Osteocyte (in vitro differentiated cells): ENCODE data around the gene KCNIP4. TPM values are rescaled to one million over a fixed set of nuclear protein-coding genes. Genes with fewer than 3 reads are reported as not detected.

Experiments used
- DNase-seq: peaks from one replicate; pipeline ENCODE4 v3.0.0; 2021; ENCODE audit warnings: mixed read lengths; ENCODE audit not compliant: unreplicated experiment; ENCODE audit errors: extremely low spot score
- H3K27ac Mint-ChIP-seq: one replicate; pipeline ENCODE4 v1.8.0; 2021; ENCODE audit warnings: mild to moderate bottlenecking, mixed read lengths; ENCODE audit not compliant: unreplicated experiment
- H3K27me3 Mint-ChIP-seq: one replicate; pipeline ENCODE4 v1.8.0; 2021; ENCODE audit warnings: mixed read lengths; ENCODE audit not compliant: unreplicated experiment
- H3K36me3 Mint-ChIP-seq: one replicate; pipeline ENCODE4 v1.8.0; 2021; ENCODE audit warnings: mixed read lengths; ENCODE audit not compliant: unreplicated experiment
- H3K4me1 Mint-ChIP-seq: one replicate; pipeline ENCODE4 v1.8.0; 2021; ENCODE audit warnings: mixed read lengths; ENCODE audit not compliant: unreplicated experiment
- H3K4me3 Mint-ChIP-seq: one replicate; pipeline ENCODE4 v1.8.0; 2021; ENCODE audit warnings: mild to moderate bottlenecking, moderate library complexity, mixed read lengths; ENCODE audit not compliant: unreplicated experiment
- H3K9me3 Mint-ChIP-seq: one replicate; pipeline ENCODE4 v1.8.0; 2021; ENCODE audit warnings: mixed read lengths; ENCODE audit not compliant: unreplicated experiment
- CTCF ChIP-seq: fragments of 200-600 bp; sonication (generic); IDR thresholded peaks from 2 replicates; pipeline ENCODE4 v1.5.0; 2021; ENCODE audit warnings: antibody characterized with exemption, mild to moderate bottlenecking, moderate library complexity
- total RNA-seq: library from RNA; stranded (reverse); gene quantifications from 2 replicates; pipeline ENCODE4 v1.2.1, GENCODE V29; 2021

The KCNIP4 gene
- total RNA-seq, 1 donor from 2014 or later = 0.24 TPM

- peaks cover 35% of the 10 kb centered on the region for H3K27me3 Mint-ChIP-seq
- no peak overlapping the region for H3K27ac Mint-ChIP-seq
- H3K4me3 Mint-ChIP-seq = no peak overlapping the region
- H3K36me3 Mint-ChIP-seq = no peaks in the 10 kb centered on the region
- no peaks in the 10 kb centered on the region for H3K4me1 Mint-ChIP-seq
- no peak for DNase-seq
- no peak for TF ChIP-seq CTCF
- peaks cover 8% of the 10 kb centered on the region for H3K9me3 Mint-ChIP-seq
These were observed 25.3 kb upstream of the KCNIP4 start for GRCh38 chr4:21973850-21974249.

DNA sequence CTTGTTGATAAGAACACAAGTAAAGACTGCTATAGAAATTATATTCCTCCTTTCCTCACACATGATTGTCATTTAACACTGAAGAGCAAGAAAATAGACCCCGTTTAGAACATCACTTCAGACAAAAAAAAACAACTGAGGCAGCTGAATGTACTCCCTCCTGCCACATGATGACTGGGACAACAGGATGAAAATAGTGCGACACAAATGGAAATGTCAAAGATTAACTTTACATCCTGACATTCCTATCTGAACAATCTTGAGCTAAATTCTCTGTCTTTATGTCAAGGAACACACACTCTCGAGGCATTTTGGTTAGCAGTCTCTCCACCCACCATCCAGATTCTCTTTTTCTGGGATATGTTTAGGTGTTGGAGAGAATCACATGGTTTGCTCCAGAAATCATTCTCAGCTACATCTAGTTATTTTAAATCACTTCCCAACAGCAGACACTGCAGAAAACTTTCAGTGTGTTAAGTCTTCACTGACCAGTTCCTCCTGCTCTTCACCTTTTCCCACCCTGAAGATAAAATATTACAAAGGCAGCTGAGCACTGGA, 16.3 kb upstream of the KCNIP4 start:
- H3K4me1 Mint-ChIP-seq = no peaks in the 10 kb centered on the region
- no peak overlapping the region for H3K27ac Mint-ChIP-seq
- H3K27me3 Mint-ChIP-seq = peaks cover 52% of the 10 kb centered on the region
- no peak overlapping the region for H3K4me3 Mint-ChIP-seq
- H3K36me3 Mint-ChIP-seq = no peaks in the 10 kb centered on the region
- no peak for TF ChIP-seq CTCF
- H3K9me3 Mint-ChIP-seq = no peaks in the 10 kb centered on the region
- DNase-seq = no peak

DNA sequence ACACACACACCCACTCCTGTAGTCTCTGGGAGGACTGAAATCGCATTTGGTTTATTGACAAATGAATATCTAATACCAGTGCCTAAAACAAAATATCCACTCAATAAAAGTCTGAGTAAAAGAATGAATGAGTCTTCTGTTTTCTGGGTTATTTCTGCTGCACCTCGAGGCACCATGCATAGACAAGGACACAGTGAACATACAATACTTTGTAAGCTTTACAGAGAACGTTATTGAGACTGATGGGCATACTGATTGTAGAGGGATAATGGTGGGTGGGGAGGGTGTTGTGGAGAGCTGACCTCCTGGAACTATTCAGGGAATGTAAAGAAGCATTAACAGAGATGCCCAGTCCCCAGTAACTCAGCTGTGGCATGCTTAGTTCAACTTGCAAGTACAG, 14.1 kb upstream of the KCNIP4 start:
- H3K27ac Mint-ChIP-seq = no peak overlapping the region
- TF ChIP-seq CTCF = no peak
- peaks cover 53% of the 10 kb centered on the region for H3K27me3 Mint-ChIP-seq
- no peaks in the 10 kb centered on the region for H3K36me3 Mint-ChIP-seq
- H3K9me3 Mint-ChIP-seq = no peaks in the 10 kb centered on the region
- H3K4me1 Mint-ChIP-seq = no peaks in the 10 kb centered on the region
- H3K4me3 Mint-ChIP-seq = no peak overlapping the region
- no peak for DNase-seq

DNA sequence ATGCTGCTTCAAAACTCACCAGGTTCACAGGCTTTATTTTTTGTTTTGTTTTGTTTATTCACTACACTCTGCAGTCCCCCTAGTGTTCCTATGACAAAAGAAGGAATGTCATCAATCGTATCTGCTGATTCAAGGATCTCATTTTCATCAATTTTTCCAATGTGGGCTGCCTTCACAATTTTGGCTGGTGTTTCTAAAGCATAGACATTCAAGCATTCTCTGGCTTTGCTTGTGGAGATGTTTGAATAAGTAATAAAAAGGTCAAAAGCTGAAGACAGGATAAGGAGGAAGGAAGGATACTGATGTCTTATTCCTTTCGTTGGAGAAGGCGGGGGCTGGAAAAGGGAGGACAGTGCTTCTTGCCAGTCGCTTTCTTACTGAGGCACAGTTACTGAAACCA, 12.2 kb upstream of the KCNIP4 start:
- no peak overlapping the region for H3K4me3 Mint-ChIP-seq
- H3K27ac Mint-ChIP-seq = no peak overlapping the region
- no peak for TF ChIP-seq CTCF
- no peaks in the 10 kb centered on the region for H3K4me1 Mint-ChIP-seq
- no peak for DNase-seq
- peaks cover 42% of the 10 kb centered on the region for H3K27me3 Mint-ChIP-seq
- no peaks in the 10 kb centered on the region for H3K9me3 Mint-ChIP-seq
- H3K36me3 Mint-ChIP-seq = no peaks in the 10 kb centered on the region

- Mint-ChIP-seq H3K4me1 (peaks cover 2% of the 10 kb centered on the region), H3K27me3 (peaks cover 44% of the 10 kb centered on the region), H3K36me3 (no peaks in the 10 kb centered on the region), H3K9me3 (no peaks in the 10 kb centered on the region), H3K27ac (no peak overlapping the region), H3K4me3 (no peak overlapping the region)
- TF ChIP-seq CTCF = no peak
- no peak for DNase-seq
These were observed 6.3 kb upstream of the KCNIP4 start for GRCh38 chr4:21954916-21955315.
